ENCODE data around the gene MAP3K7.
"Not testable (repeated sequence)": the region's sequence is repeated elsewhere in the genome, so short reads cannot be mapped to it uniquely, and the experiment has no call there.

The MAP3K7 gene

DNA sequence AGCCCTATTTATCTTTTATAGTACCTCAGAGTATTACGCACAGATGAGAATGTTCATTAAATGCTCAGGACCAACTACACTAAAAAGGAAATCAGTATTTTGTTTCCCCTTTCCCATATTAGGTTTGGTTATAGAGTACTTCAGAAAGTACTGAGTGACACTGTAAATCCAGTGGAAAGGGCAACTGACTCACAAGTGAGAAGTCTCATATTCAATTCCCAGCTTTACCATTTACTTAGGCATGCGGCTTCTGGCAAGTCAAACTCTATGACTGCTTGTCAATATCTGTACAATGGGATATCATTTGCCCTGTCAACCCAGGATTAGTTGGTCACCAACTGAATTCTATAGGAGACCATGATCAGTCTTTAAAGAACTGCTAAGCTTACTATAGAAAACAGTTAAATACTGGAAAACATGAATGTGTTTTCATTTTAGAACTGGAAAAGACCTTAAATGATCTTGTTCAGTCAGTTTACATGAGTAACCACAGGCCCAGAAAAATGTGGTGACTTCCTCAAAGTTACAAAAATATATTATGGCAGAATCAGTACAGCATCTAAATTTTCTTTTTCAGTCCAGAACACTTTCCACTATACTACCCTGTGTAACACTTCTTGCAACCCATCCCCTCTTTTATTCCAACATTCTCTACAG is 3.6 kb downstream of the MAP3K7 start:
- intact Hi-C loops (cut with DNase I) = no loop called here
- DNase-seq = no peak

DNA sequence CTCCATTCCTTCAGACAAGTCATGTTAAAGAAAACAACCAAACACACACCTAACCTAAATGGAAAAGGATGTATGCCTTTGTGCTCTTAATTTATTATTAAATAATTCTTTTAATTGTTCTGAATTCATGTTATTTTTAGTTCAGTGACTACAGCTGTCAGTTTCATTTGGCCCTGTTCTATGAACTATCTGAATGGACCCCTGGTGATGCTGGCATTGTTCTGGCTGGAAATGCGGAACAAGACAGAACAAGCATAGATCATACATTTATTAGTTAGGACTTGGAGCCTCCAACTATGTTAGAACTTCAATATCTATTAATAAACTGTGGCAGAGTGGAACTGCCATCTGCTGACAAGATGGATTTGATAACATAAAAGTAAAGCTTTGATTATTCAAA is 5.7 kb downstream of the MAP3K7 start:
- intact Hi-C loops (cut with DNase I) = no loop called here
- DNase-seq = no peak

DNA sequence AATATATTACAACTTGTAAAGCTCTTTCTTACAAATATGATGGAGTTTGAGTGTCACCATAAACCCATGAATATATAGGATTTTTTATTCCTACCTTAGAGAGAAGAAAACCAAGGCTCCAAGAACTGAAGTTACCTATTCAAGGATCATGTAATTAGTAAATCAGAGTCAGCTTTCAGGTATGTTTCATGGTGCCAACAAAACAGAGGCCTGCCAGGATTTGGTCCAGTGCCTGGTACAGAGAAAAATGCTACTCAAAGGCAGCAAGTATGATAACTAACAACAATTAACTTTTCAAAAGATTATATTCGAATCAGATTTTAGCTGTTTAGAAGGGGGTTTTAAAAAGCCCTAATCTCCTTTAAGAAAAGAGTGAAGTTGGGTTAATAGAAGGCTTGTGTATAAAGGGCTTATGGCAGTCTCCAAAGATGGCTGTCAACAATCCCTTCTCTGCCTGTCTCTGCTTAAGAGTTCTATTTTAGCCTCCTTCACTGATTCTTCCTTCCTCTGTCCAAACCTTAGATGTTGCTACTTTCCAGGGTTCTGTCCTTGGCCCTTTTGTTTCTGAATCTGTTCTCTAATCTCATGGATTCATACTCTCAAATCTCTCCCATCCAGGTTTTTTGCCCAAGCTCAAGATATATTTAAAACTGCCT is 7.8 kb downstream of the MAP3K7 start:
- DNase-seq = no peak
- intact Hi-C loops (cut with DNase I) = loop anchor here (10.0 kb wide), 1 partner anchor 84 kb away; no protein-coding TSS in a partner anchor

DNA sequence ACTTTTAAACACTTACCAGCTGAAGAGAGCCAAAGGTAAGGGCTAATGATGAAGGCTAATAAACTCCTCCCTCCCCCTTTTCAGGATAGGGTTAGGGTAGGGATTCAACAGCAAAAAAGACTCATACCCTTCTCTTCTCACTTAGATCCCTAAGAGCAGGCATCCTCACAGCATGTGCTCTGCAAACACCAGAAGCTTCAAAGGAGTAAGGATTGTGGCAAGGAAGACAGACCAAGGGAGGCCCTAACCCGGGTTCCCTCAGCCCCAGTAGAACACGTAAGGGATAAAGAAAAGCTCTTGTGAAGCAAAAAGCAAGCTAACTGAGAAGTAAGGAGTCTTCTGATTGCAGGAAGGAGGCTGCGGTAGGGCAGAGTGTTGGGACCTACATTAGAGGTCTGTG is 11.6 kb downstream of the MAP3K7 start:
- intact Hi-C loops (cut with DNase I) = loop anchor here (10.0 kb wide), 1 partner anchor 80 kb away; no protein-coding TSS in a partner anchor
- DNase-seq = no peak

DNA sequence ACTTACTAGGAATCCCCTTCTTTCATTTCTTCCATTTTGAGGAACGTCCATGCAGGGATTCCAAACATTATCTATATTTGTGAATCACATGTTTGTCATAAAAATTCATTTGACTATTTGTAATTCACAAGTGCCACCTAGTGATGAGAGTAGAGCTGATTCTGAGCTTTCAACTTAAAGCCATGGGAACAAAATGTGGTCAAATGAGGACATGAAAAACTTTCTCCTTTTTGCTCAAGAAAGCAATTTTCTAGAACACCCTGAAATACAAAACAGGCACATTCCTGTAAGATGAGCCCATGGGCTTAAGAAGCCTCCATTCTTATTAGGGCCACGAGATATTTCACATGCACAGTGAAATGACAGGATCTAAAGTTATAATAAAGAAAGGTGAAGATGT is 12.3 kb downstream of the MAP3K7 start:
- DNase-seq = peak in 1 of 42 donors; percentile 1
- intact Hi-C loops (cut with DNase I) = loop anchor here (10.0 kb wide), 1 partner anchor 80 kb away; no protein-coding TSS in a partner anchor

DNA sequence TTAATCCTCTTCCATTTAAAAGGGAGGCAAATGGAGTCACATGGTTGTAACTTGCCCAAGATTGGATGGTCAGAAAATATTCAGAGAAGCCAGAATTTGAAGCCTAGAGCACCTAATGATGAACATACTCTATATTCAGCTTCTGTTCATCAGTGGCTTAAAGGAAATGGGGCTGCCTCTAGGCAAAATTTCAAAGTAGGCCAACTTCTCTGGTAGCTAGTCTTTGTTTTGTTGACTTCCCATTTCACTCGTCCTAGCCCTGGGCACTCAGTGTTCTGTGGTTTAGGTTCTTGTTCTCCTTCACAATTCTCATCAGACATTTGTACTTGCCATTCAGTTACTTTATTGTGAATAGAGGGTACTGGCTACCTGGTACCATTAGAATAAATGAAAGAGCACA is 13.2 kb downstream of the MAP3K7 start:
- intact Hi-C loops (cut with DNase I) = loop anchor here (10.0 kb wide), 1 partner anchor 79 kb away; no protein-coding TSS in a partner anchor

DNA sequence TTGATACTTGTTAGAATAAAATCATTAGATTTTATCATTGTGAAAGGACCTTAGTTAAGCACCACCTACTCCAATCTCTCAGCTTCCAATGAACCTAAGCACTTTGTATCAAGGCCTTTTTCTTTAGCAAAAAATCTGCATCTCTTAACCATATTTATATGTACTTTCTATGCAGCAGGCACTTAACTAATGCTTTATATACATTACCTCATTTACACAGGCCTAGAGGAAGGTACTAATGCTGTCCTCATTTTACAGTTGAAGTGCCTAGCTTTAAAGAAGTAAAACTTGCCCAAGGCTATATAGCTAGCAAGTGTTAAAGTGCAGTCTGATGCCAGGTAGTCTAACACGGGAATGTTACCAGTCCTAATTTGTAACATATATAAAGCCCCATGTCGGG is 14.0 kb downstream of the MAP3K7 start:
- no peak for DNase-seq
- intact Hi-C loops (cut with DNase I) = loop anchor here (10.0 kb wide), 1 partner anchor 78 kb away; no protein-coding TSS in a partner anchor

More for the DNA sequence above, 13.2 kb downstream of the MAP3K7 start:
- no peak for DNase-seq

DNA sequence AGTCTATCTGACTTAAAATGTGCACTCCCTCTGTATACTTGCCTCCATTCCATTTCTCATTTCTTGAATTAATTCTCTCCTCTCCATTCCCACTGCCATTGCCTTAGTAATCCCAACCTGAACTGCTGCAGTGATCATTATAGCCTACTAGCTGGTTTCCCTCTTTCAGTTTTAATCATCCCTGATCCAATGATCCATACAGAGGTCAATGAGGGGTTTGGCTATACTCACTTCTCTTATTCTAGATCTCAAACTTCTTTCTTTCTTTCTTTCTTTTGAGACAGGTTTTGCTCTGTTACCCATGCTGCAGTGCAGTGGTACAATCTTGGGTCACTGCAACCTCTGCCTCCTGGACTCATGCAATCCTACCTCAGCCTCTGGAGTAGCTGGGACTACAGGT is 17.6 kb downstream of the MAP3K7 start:
- intact Hi-C loops (cut with DNase I) = no loop called here

DNA sequence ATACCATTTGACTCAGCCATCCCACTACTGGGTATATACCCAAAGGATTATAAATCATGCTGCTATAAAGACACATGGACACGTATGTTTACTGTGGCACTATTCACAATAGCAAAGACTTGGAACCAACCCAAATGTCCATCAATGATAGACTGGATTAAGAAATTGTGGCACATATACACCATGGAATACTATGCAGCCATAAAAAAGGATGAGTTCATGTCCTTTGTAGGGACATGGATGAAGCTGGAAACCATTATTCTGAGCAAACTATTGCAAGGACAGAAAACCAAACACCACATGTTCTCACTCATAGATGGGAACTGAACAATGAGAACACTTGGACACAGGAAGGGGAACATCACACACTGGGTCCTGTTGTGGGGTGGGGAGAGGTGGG is 19.2 kb downstream of the MAP3K7 start:
- DNase-seq; intact Hi-C loops (cut with DNase I): not testable (repeated sequence)

More for the DNA sequence above, 17.6 kb downstream of the MAP3K7 start:
- no peak for DNase-seq

DNA sequence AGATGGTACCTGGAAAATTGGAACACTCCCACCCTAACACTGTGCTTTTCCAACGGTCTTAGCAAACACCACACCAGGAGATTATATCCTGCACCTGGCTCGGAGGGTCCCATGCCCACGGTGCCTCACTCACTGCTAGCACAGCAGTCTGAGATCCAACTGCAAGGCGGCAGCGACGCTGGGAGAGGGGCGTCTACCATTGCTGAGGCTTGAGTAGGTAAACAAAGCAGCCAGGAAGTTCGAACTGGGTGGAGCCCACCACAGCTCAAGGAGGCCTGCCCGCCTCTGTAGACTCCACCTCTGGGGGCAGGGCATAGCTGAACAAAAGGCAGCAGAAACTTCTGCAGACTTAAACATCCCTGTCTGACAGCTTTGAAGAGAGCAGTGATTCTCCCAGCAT is 24.5 kb downstream of the MAP3K7 start:
- intact Hi-C loops (cut with DNase I); DNase-seq: not testable (repeated sequence)

DNA sequence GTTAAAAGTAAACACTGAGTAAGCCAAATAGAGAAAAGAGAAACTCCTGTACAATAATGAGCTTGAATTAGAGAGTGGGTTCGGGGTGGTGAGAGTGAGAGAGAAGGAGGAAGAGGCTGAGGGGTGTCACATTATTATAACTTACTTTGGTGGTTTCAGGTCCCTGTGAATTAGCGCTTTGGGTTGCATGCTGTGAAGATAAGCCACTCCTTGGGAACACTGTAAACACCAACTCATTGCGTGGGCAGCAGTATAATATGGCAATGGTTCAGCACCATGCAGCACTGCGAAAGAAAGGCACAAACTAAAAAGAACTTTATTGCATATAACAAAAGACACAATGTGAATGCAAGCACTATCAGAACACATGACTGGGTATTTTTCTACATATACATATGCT is 26.9 kb downstream of the MAP3K7 start:
- DNase-seq = no peak
- intact Hi-C loops (cut with DNase I) = no loop called here

DNA sequence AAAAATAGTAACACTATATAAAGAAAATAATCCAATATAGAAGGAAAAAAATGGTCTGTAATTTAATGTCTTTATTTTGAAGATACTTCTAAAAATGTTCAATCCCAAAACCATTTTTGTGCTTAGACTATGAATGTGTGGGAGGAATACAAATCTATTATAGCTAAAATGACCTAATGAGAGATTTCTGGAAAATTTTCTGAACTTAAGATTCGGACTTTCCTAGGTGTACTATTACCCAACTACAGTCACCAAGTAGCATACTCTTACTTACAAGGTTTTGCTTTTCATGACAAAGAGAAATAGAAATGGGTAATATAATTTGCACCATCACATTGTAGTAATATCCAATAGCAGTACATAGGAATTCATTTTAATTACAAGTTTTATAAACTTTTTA is 29.9 kb downstream of the MAP3K7 start:
- intact Hi-C loops (cut with DNase I) = no loop called here
- no peak for DNase-seq

DNA sequence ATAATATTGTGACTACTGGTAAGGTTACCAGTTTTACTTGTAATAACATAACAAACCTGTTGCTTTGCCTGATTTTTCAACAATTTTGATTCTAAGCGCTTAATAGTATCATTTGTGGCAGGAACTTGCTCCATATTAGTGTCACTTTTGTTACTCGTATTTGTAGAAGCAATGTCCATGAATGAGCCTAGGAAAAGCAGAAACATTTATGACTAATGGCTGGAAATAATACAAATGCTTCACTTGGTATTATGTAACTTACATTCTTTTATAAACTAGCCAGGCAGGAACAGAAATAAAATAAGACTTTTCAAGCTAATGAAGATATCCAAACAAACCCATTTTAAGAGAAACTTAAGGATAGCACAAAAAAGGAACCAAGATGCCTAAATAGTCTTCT is 38.9 kb downstream of the MAP3K7 start:
- intact Hi-C loops (cut with DNase I) = no loop called here
- DNase-seq = no peak

DNA sequence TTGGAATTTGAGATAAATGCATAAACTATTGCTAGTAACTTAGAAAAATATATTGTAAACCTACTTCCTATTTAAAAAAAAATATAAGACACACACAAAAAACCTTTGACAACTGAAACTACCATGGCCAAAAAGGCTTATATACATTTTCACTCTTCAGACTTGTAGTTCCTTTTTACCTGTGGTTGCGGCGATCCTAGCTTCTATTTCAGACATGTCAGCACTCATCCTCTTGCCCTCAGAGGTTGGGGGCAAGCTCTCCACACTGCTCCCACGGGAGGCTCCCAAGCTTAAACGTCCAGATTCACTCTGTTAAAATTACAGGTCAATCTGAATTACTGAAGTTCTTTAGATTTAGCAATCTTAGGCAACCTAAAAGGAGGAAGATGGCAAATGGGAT is 39.8 kb downstream of the MAP3K7 start:
- intact Hi-C loops (cut with DNase I) = no loop called here
- DNase-seq = no peak

DNA sequence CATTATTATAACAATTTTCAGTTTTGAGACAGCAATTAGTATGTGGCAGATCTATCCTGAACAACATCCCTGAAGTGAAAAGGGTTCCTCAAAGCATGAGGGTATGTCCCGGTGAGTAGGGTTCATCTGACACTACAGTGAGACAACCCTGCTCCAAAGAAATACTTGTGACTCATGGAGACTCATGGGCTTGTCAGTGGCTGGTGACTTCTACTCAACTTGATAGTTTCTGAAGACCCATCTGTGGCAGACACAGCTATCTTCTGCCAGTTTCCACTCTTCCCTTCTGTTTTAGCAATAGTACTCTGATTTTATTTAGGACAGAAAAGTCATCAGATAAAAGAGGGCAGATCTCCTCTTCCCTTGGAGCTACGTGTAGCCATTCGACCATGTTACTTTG is 41.4 kb downstream of the MAP3K7 start:
- intact Hi-C loops (cut with DNase I) = no loop called here
- DNase-seq = no peak

DNA sequence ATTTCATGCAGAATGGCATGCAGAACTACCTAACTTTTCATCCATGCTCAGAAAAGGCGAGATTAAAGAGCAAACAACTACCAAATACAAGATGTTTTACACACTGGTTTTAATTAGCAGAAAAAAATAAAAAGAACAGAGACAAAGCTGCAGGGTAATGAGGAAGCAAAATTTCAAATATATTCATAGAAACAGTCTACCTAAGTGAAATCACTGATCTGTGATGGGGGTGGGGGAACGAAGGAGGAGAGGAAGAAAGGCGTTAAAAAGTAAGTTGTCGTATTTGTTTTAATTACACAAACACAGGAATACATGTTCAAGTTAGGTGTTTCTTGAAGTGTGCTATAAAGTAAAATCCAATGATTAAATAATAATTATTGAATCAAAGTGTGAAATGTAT is 42.1 kb downstream of the MAP3K7 start:
- no peak for DNase-seq
- intact Hi-C loops (cut with DNase I) = no loop called here

DNA sequence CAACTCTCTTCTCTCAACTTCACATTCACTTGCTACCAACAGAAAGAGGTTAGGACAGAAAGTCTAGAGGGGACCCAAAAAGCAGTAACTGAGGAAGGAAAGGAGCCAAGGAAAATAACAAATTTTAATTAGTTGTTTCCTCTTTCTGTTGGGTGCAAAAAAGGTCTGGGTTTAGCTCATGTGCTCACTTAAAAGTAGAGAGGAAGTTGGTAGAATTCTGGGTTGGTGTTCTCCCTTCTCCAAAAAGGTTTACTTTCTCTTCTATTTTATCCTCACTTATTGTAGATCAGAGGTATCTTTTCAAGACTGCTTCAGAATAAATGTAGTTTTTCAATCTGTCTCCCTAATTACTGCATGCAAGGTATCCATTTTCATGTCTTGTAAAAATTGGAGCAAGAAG is 42.8 kb downstream of the MAP3K7 start:
- intact Hi-C loops (cut with DNase I) = no loop called here

DNA sequence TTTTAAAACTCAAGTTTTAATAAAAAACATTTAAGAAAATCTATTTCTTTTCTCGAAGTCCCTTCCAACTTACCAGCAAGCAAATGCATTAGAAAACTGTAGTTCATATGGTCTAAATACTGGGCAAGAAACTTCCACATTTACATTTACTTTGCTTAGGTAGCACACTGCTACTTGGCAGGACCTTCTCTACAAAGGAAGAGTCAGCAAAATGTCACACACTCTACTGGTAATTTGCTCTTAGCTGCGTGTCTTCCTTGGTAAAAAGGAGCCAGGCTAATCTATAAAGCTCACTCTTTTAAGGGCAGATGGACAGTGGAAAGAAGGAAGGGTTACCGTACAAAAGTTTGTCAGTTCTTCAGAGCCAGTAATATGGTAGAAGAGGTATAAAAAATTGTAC is 45.7 kb downstream of the MAP3K7 start:
- intact Hi-C loops (cut with DNase I) = no loop called here
- no peak for DNase-seq

More for the DNA sequence above, 42.8 kb downstream of the MAP3K7 start:
- DNase-seq = no peak

DNA sequence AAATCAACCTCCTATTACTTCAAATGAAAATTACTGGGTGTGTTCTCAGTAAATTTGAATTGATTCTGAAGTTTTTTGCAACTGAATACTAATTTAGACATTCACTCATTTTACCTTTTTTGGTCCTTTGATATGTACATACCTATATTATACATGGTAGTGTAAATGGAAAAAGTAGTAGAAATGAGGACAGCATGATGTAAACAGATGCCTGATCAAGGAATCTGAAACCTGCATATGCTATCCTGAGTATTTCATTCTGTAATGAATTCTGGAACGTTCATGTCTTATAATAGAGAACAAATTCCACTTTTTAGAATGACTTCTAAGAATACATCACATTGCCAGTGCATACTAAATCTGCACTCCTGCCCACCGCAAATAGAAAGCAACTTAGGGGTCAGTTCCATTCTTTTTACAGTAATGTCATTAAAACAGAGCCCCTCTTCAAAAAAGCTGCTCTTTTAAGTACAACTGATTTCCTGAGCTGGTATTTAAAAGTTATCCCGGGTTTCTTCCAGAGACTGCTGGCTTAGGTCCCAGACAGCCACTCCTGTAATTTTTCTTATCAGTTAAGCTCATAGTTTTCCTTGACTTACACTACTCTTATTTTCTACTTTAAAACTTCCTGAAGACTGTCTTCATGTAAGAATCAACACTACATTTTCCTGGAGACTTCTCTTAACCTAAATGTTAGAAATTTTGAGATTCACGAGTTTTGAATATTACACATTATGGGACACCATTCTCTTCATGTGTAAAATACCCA is 48.4 kb downstream of the MAP3K7 start:
- no peak for DNase-seq
- intact Hi-C loops (cut with DNase I) = no loop called here

DNA sequence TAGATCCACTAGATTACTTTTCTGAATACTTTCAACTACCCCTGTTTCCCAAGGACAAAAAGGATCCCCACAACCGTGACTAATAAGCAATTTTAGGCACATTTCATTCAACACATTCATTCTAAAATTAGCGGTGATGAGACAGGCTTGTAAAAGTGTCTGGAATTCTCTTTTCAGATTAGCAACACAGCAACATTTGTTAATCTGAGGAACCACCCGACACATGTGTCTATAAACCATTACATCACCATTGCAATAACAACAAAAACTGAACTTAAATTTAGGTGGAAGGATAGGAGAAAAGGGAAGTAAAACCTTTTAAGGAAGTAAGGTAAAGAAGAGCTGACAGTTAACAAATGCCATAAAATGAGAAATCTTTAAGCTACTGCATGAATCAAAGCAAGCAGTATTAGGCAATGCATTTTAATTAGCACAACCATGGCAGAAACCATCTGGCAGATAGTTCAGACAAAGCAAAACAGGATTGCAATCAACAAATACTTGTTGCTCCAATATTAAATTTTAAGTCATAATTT is 49.1 kb downstream of the MAP3K7 start:
- intact Hi-C loops (cut with DNase I) = no loop called here
- no peak for DNase-seq

Data from head of caudate nucleus (tissue), 42 donors.